ENCODE data around the gene ZNF668. TPM values are rescaled to one million over a fixed set of nuclear protein-coding genes. Genes with fewer than 3 reads are reported as not detected.
A peak's percentile ranks its signal among the peaks of the same experiment; 100 is the strongest.

ZNF668 gene
- total and polyA plus RNA-seq, 2 of the 13 experiments (the other 11 are each of a cell fraction or from before 2014, with no cell fraction given): 3.8 to 9.8 TPM

GRCh38 chr16:31106509-31107464 lies 32.7 kb upstream of the ZNF668 start (continued):
- TF ChIP-seq, protein P1, sequence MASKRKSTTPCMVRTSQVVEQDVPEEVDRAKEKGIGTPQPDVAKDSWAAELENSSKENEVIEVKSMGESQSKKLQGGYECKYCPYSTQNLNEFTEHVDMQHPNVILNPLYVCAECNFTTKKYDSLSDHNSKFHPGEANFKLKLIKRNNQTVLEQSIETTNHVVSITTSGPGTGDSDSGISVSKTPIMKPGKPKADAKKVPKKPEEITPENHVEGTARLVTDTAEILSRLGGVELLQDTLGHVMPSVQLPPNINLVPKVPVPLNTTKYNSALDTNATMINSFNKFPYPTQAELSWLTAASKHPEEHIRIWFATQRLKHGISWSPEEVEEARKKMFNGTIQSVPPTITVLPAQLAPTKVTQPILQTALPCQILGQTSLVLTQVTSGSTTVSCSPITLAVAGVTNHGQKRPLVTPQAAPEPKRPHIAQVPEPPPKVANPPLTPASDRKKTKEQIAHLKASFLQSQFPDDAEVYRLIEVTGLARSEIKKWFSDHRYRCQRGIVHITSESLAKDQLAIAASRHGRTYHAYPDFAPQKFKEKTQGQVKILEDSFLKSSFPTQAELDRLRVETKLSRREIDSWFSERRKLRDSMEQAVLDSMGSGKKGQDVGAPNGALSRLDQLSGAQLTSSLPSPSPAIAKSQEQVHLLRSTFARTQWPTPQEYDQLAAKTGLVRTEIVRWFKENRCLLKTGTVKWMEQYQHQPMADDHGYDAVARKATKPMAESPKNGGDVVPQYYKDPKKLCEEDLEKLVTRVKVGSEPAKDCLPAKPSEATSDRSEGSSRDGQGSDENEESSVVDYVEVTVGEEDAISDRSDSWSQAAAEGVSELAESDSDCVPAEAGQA (IDR thresholded peaks at IDR 0.05; ENCODE audit: low read depth): no peak
- TF ChIP-seq, protein P1 (CRISPR knock-in tag; IDR thresholded peaks at IDR 0.05; ENCODE audit: borderline replicate concordance): 0 out of 2 replicates have a peak, but pooled peaks have one; percentile 38
- TF ChIP-seq NCOA2 (CRISPR knock-in tag; IDR thresholded peaks at IDR 0.05): no peak
- 0 out of 2 replicates have a peak, but pooled peaks have one; percentile 32 for TF ChIP-seq ZNF430 (CRISPR knock-in tag; IDR thresholded peaks at IDR 0.05)
- no peak for TF ChIP-seq ZNF101 (CRISPR knock-in tag; IDR thresholded peaks at IDR 0.05; ENCODE audit: borderline replicate concordance, low read depth)
- TF ChIP-seq ZFY (CRISPR knock-in tag; IDR thresholded peaks at IDR 0.05): peak; percentile 58
- TF ChIP-seq TRIM24 (CRISPR knock-in tag; IDR thresholded peaks at IDR 0.05): no peak
- TF ChIP-seq, protein P2, sequence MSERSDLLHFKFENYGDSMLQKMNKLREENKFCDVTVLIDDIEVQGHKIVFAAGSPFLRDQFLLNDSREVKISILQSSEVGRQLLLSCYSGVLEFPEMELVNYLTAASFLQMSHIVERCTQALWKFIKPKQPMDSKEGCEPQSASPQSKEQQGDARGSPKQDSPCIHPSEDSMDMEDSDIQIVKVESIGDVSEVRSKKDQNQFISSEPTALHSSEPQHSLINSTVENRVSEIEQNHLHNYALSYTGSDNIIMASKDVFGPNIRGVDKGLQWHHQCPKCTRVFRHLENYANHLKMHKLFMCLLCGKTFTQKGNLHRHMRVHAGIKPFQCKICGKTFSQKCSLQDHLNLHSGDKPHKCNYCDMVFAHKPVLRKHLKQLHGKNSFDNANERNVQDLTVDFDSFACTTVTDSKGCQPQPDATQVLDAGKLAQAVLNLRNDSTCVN (CRISPR knock-in tag; IDR thresholded peaks at IDR 0.05; ENCODE audit: borderline replicate concordance): 0 out of 2 replicates have a peak, but pooled peaks have one; percentile 26
- no peak for TF ChIP-seq HNRNPUL1 (IDR thresholded peaks at IDR 0.05; ENCODE audit: low read depth, low read length)
- no peak for TF ChIP-seq MBD4 (IDR thresholded peaks at IDR 0.05; ENCODE audit: borderline replicate concordance, low read length)
- 0 out of 2 replicates have a peak, but pooled peaks have one; percentile 40 for TF ChIP-seq CAMTA2 (CRISPR knock-in tag; IDR thresholded peaks at IDR 0.05; ENCODE audit: borderline replicate concordance)
- no peak for TF ChIP-seq ARNT (IDR thresholded peaks at IDR 0.05)
- TF ChIP-seq ZNF770 (CRISPR knock-in tag; IDR thresholded peaks at IDR 0.05): peak; percentile 95
- TF ChIP-seq JUNB (CRISPR knock-in tag; IDR thresholded peaks at IDR 0.05; ENCODE audit: borderline replicate concordance): no peak
- no peak for TF ChIP-seq POLR2AphosphoS5 (IDR thresholded peaks at IDR 0.05; ENCODE audit: low read depth, low read length)
- no peak for TF ChIP-seq ZNF724P (CRISPR knock-in tag; IDR thresholded peaks at IDR 0.05; ENCODE audit: borderline replicate concordance)
- no peak for TF ChIP-seq POLR2A (IDR thresholded peaks at IDR 0.05; ENCODE audit: insufficient read depth in 1 of 2, low read depth in 2 of 2, low read length in 2 of 2)
- 0 out of 2 replicates have a peak, but pooled peaks have one; percentile 49 for TF ChIP-seq POGZ (CRISPR knock-in tag; IDR thresholded peaks at IDR 0.05)
- no peak for TF ChIP-seq BRD4 (CRISPR knock-in tag; IDR thresholded peaks at IDR 0.05)

Data from HepG2 (cell line).